H7 (cell line): ENCODE measurements around the gene NCKAP5. TPM values are rescaled to one million over a fixed set of nuclear protein-coding genes. Genes with fewer than 3 reads are reported as not detected.
A peak's percentile ranks its signal among the peaks of the same experiment; 100 is the strongest.

Source experiments
- DNase-seq: peaks from one replicate; pipeline ENCODE4 v3.0.0; 2012
- H3K27me3 ChIP-seq: 2 replicates; pipeline ENCODE4 v1.6.0; 2011; ENCODE audit warnings: mild to moderate bottlenecking, low read length; ENCODE audit not compliant: control insufficient read depth, insufficient read depth
- H3K36me3 ChIP-seq: replicated peaks from 2 replicates; pipeline ENCODE4 v1.5.1; 2011; ENCODE audit warnings: low read length; ENCODE audit not compliant: control insufficient read depth, insufficient read depth
- H3K4me3 ChIP-seq: 2 replicates; pipeline ENCODE4 v1.5.1; 2011; ENCODE audit warnings: low read depth, mild to moderate bottlenecking, control low read depth, low read length, moderate library complexity; ENCODE audit not compliant: insufficient read depth
- total RNA-seq: library from RNA; depleted of rRNA; stranded (reverse); fragments of >200 nt; shearing (Covaris generic); gene quantifications from 2 replicates; pipeline ENCODE4 v1.2.3, GENCODE V29; 2014

The NCKAP5 gene
- total RNA-seq, 1 experiment from 2014 or later, result 0.55 TPM

- Histone ChIP-seq H3K36me3 (no peaks in the 10 kb centered on the region), H3K4me3 (peak overlapping the region; percentile 65), H3K27me3 (peaks cover 18% of the 10 kb centered on the region)
- DNase-seq, result peak; percentile 72
Measured at GRCh38 chr2:133266926-133267590, 301.2 kb downstream of the NCKAP5 start.

GRCh38 chr2:133266041-133266925 is 302.0 kb downstream of the NCKAP5 start:
- H3K36me3 ChIP-seq, result no peaks in the 10 kb centered on the region
- H3K4me3 ChIP-seq, result peak overlapping the region; percentile 65
- DNase-seq, result peak; percentile 86
- H3K27me3 ChIP-seq, result peaks cover 18% of the 10 kb centered on the region

GRCh38 chr2:133265432-133265949 is 302.8 kb downstream of the NCKAP5 start:
- Histone ChIP-seq H3K4me3 (peak overlapping the region; percentile 65; the same call in 1 of the 2 replicates), H3K27me3 (peaks cover 18% of the 10 kb centered on the region), H3K36me3 (no peaks in the 10 kb centered on the region)
- DNase-seq, result peak; percentile 61

GRCh38 chr2:133264989-133265401 is 303.3 kb downstream of the NCKAP5 start:
- no peak for DNase-seq
- H3K36me3 ChIP-seq, result no peaks in the 10 kb centered on the region
- H3K4me3 ChIP-seq, result no peak overlapping the region; the same call in 1 of the 2 replicates
- peaks cover 18% of the 10 kb centered on the region for H3K27me3 ChIP-seq

- Histone ChIP-seq H3K27me3 (peaks cover 18% of the 10 kb centered on the region), H3K36me3 (no peaks in the 10 kb centered on the region), H3K4me3 (no peak overlapping the region)
- DNase-seq, result peak; percentile 17
Measured at GRCh38 chr2:133262893-133263292, 305.4 kb downstream of the NCKAP5 start.

GRCh38 chr2:133255360-133255759 is 312.9 kb downstream of the NCKAP5 start:
- H3K36me3 ChIP-seq, result no peaks in the 10 kb centered on the region
- no peak overlapping the region for H3K4me3 ChIP-seq
- no peak for DNase-seq
- H3K27me3 ChIP-seq, result no peaks in the 10 kb centered on the region

GRCh38 chr2:133253793-133254192 is 314.5 kb downstream of the NCKAP5 start:
- Histone ChIP-seq H3K27me3 (no peaks in the 10 kb centered on the region), H3K4me3 (no peak overlapping the region), H3K36me3 (no peaks in the 10 kb centered on the region)
- no peak for DNase-seq

- Histone ChIP-seq H3K4me3 (no peak overlapping the region), H3K36me3 (no peaks in the 10 kb centered on the region), H3K27me3 (no peaks in the 10 kb centered on the region)
- no peak for DNase-seq
Measured at GRCh38 chr2:133252780-133253355, 315.4 kb downstream of the NCKAP5 start.

GRCh38 chr2:133249362-133249761 is 318.9 kb downstream of the NCKAP5 start:
- H3K4me3 ChIP-seq, result no peak overlapping the region
- no peaks in the 10 kb centered on the region for H3K27me3 ChIP-seq
- H3K36me3 ChIP-seq, result no peaks in the 10 kb centered on the region
- no peak for DNase-seq

- DNase-seq, result no peak
- no peak overlapping the region for H3K4me3 ChIP-seq
- no peaks in the 10 kb centered on the region for H3K27me3 ChIP-seq
Measured at GRCh38 chr2:133248264-133248663, 320.0 kb downstream of the NCKAP5 start.

GRCh38 chr2:133247631-133248030 is 320.6 kb downstream of the NCKAP5 start:
- no peak for DNase-seq
- H3K27me3 ChIP-seq, result no peaks in the 10 kb centered on the region
- H3K36me3 ChIP-seq, result no peaks in the 10 kb centered on the region
- no peak overlapping the region for H3K4me3 ChIP-seq

More at GRCh38 chr2:133248264-133248663, 320.0 kb downstream of the NCKAP5 start:
- H3K36me3 ChIP-seq, result no peaks in the 10 kb centered on the region

- Histone ChIP-seq H3K36me3 (no peaks in the 10 kb centered on the region), H3K4me3 (no peak overlapping the region), H3K27me3 (no peaks in the 10 kb centered on the region)
- DNase-seq, result no peak
Measured at GRCh38 chr2:133241224-133241571, 327.1 kb downstream of the NCKAP5 start.

GRCh38 chr2:133240491-133241223 is 327.6 kb downstream of the NCKAP5 start:
- Histone ChIP-seq H3K27me3 (no peaks in the 10 kb centered on the region), H3K4me3 (no peak overlapping the region), H3K36me3 (no peaks in the 10 kb centered on the region)
- no peak for DNase-seq

GRCh38 chr2:133235968-133236367 is 332.3 kb downstream of the NCKAP5 start:
- H3K4me3 ChIP-seq, result no peak overlapping the region
- no peaks in the 10 kb centered on the region for H3K36me3 ChIP-seq
- DNase-seq, result no peak
- no peaks in the 10 kb centered on the region for H3K27me3 ChIP-seq
